Medulla oblongata (tissue), 1 donor: ENCODE measurements around the gene KRT71.
"Not testable (repeated sequence)": the region's sequence is repeated elsewhere in the genome, so short reads cannot be mapped to it uniquely, and the experiment has no call there.

Experiments
- DNase-seq: peaks from one replicate; pipeline ENCODE4 v3.0.0-alpha.2; 2015; ENCODE audit errors: extremely low spot score

The KRT71 gene

GRCh38 chr12:52552681-52553195 is at the start of gene KRT71:
Gene KRT71 (minus strand): TSS chr12:52553145. CDS start chr12:52553077, 68 bp downstream.
- no peak for DNase-seq

- DNase-seq, result no peak
Measured at GRCh38 chr12:52602552-52602951, 49.6 kb upstream of the KRT71 start.

- DNase-seq, result no peak
Measured at GRCh38 chr12:52601671-52602070, 48.7 kb upstream of the KRT71 start.

GRCh38 chr12:52600941-52601481 is 48.1 kb upstream of the KRT71 start, which contains the start of gene KRT72:
Gene KRT72 (minus strand): TSS chr12:52601463. CDS start chr12:52601452, 11 bp downstream.
- DNase-seq, result no peak

GRCh38 chr12:52600475-52600874 is 47.5 kb upstream of the KRT71 start:
- DNase-seq, result no peak

- no peak for DNase-seq
Measured at GRCh38 chr12:52600071-52600470, 47.1 kb upstream of the KRT71 start.

- no peak for DNase-seq
Measured at GRCh38 chr12:52598966-52599365, 46.0 kb upstream of the KRT71 start.

GRCh38 chr12:52594237-52594636 is 41.3 kb upstream of the KRT71 start:
- not testable (repeated sequence) for DNase-seq

GRCh38 chr12:52591521-52591920 is 38.6 kb upstream of the KRT71 start:
- DNase-seq, result no peak

- DNase-seq, result no peak
Measured at GRCh38 chr12:52590021-52590420, 37.1 kb upstream of the KRT71 start.

- DNase-seq, result no peak
Measured at GRCh38 chr12:52587563-52587962, 34.6 kb upstream of the KRT71 start.

- DNase-seq, result no peak
Measured at GRCh38 chr12:52585946-52586345, 33.0 kb upstream of the KRT71 start.

GRCh38 chr12:52585066-52585465 is 32.1 kb upstream of the KRT71 start:
- no peak for DNase-seq

GRCh38 chr12:52584156-52584682 is 31.3 kb upstream of the KRT71 start:
- DNase-seq, result no peak

- DNase-seq, result peak; percentile 77
Measured at GRCh38 chr12:52582971-52583456, 30.1 kb upstream of the KRT71 start.

GRCh38 chr12:52582486-52582885 is 29.5 kb upstream of the KRT71 start:
- no peak for DNase-seq

- DNase-seq, result no peak
Measured at GRCh38 chr12:52581481-52581880, 28.5 kb upstream of the KRT71 start.

GRCh38 chr12:52581066-52581465 is 28.1 kb upstream of the KRT71 start:
- no peak for DNase-seq

GRCh38 chr12:52580496-52580895 is 27.6 kb upstream of the KRT71 start:
- no peak for DNase-seq

GRCh38 chr12:52579468-52580465 is 26.8 kb upstream of the KRT71 start:
- DNase-seq, result no peak

- DNase-seq, result no peak
Measured at GRCh38 chr12:52578469-52578868, 25.5 kb upstream of the KRT71 start.

GRCh38 chr12:52577316-52577715 is 24.4 kb upstream of the KRT71 start:
- no peak for DNase-seq
